OCI-LY7 (cell line): Measurements from ENCODE around the gene BBX. TPM values are rescaled to one million over a fixed set of nuclear protein-coding genes. Genes with fewer than 3 reads are reported as not detected.

Experiments used
- BruUV-seq: library from RNA; stranded (reverse); fragments of 400-500 nt; replicated peaks from 2 replicates; lab custom pipeline; 2021; lab: Mats Ljungman, UMichigan
- CTCF ChIA-PET: fragments of 300-600 bp; sonication (Branson Sonifier 250); formaldehyde crosslinking; loops from one replicate; lab custom pipeline; 2022; ENCODE audit warnings: antibody characterized with exemption; ENCODE audit not compliant: unreplicated experiment; lab: Charles Lee
- POLR2A ChIA-PET: fragments of 300-600 bp; sonication (Branson Sonifier 250); formaldehyde crosslinking; loops from one replicate; lab custom pipeline; 2022; ENCODE audit warnings: antibody characterized with exemption; lab: Charles Lee
- DNase-seq: peaks from one replicate; pipeline ENCODE4 v3.0.0-alpha.2; 2015; ENCODE audit warnings: low spot score
- H2AFZ ChIP-seq: fragments of 200-600 bp; sonication (generic), shearing (Covaris generic); 2 replicates; pipeline ENCODE4 v1.6.1; 2014; ENCODE audit warnings: mild to moderate bottlenecking, antibody characterized with exemption, low read length, moderate library complexity
- H3K27ac ChIP-seq: fragments of 200-600 bp; sonication (generic); 2 replicates; pipeline ENCODE4 v1.5.1; 2014; ENCODE audit warnings: mixed run types, low read depth, mild to moderate bottlenecking, moderate library complexity, low read length, inconsistent platforms; ENCODE audit not compliant: poor library complexity, severe bottlenecking
- H3K36me3 ChIP-seq: fragments of 200-600 bp; sonication (generic); 2 replicates; pipeline ENCODE4 v1.6.1; 2014; ENCODE audit warnings: mild to moderate bottlenecking, antibody characterized with exemption, low read length, moderate library complexity, mixed read lengths; ENCODE audit not compliant: insufficient read depth
- H3K4me1 ChIP-seq: fragments of 200-600 bp; sonication (generic); 2 replicates; pipeline ENCODE4 v1.5.1; 2014; ENCODE audit warnings: mild to moderate bottlenecking, low read length; ENCODE audit not compliant: insufficient read depth, poor library complexity, severe bottlenecking
- H3K4me2 ChIP-seq: fragments of 200-600 bp; sonication (generic); 2 replicates; pipeline ENCODE4 v1.6.1; 2014; ENCODE audit warnings: mild to moderate bottlenecking, low read length
- H3K4me3 ChIP-seq: fragments of 200-600 bp; sonication (generic); 2 replicates; pipeline ENCODE4 v1.5.1; 2014; ENCODE audit warnings: mild to moderate bottlenecking, low read depth, low read length; ENCODE audit not compliant: poor library complexity, severe bottlenecking
- H3K79me2 ChIP-seq: fragments of 200-600 bp; sonication (generic); 2 replicates; pipeline ENCODE4 v1.6.1; 2016; ENCODE audit warnings: low read depth, mild to moderate bottlenecking, low read length, moderate library complexity, mixed read lengths; ENCODE audit not compliant: insufficient read depth
- H3K9me2 ChIP-seq: fragments of 200-600 bp; sonication (generic); 2 replicates; pipeline ENCODE4 v1.6.1; 2016; ENCODE audit warnings: mild to moderate bottlenecking, low read length, mixed read lengths; ENCODE audit not compliant: insufficient read depth
- H3K9me3 ChIP-seq: fragments of 200-600 bp; sonication (generic); 2 replicates; pipeline ENCODE4 v1.6.1; 2014; ENCODE audit warnings: mild to moderate bottlenecking, mixed run types, low read length, mixed read lengths
- H4K20me1 ChIP-seq: fragments of 200-600 bp; sonication (generic); 2 replicates; pipeline ENCODE4 v1.6.1; 2014; ENCODE audit warnings: mild to moderate bottlenecking, antibody characterized with exemption, low read length, moderate library complexity, mixed read lengths; ENCODE audit not compliant: insufficient read depth
- EZH2phosphoT487 ChIP-seq: fragments of 200-600 bp; sonication (generic); IDR thresholded peaks from 2 replicates; pipeline ENCODE4 v1.6.1; 2018; ENCODE audit warnings: low read depth, borderline replicate concordance, mild to moderate bottlenecking, mixed run types, antibody characterized with exemption, low read length, moderate library complexity, mixed read lengths
- intact Hi-C: fragments of 100-400 bp; cut with micrococcal nuclease; formaldehyde crosslinking; loops from one replicate; pipeline ENCODE4 v1.10.0; 2022; ENCODE audit not compliant: unreplicated experiment
- total RNA-seq, 2 experiments: library from RNA; depleted of rRNA in 1 of 2; stranded (reverse); fragments of >200 nt in 1 of 2; shearing (Covaris generic) in 1 of 2; gene quantifications; 2 replicates each; pipeline ENCODE4 v1.2.3, GENCODE V29; 2014 to 2022
- TF ChIP-seq, protein P1 (sequence below): fragments of 200-600 bp; sonication (generic); conservative IDR thresholded peaks from 2 replicates; pipeline ENCODE4 v1.5.1; 2014; ENCODE audit warnings: mild to moderate bottlenecking, antibody characterized with exemption, low read length, moderate library complexity, mixed read lengths

The BBX gene
- total RNA-seq, 2 experiments from 2014 or later = 27.0 to 49.8 TPM

DNA sequence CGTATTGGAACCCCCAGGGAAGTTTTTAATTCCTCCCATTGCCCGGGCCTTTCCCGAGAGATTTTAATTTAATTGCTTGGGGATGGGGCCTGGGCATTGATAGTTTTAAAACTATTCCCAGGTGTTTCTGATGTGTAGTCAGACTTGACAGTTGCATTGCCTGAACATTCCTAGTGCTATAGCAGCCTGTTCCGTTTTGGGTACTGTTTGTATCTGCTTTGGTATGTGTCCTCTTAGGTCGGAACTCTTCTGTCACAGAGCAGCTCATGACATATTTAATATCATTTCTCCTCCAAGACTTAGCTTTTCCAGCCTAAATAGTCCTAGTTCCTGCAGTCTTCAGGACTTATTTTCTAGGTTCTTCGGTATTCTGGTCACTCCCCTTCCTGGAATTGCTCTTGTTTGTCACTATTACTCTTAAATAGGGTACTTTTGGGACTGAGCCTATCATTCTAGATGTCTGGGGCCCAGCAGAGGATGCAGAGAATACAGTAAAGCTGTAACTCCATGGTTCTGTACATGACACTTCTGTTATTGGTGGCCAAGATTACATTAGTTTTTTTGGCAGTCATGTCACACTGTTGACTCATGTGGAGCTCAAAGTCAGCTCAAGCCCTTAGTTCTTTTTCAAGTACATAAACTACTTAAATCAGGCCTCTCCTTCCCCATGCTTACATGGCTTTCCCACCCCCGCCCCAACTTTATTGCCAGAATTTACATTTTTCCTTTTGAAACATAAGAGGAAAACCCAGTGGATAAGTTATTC lies 81.5 kb downstream of the BBX start:
- Histone ChIP-seq H3K9me2 (no peaks in the 10 kb centered on the region), H3K4me1 (peaks cover 17% of the 10 kb centered on the region), H3K4me2 (no peak overlapping the region), H3K9me3 (peaks cover 9% of the 10 kb centered on the region), H3K27ac (no peak overlapping the region), H3K4me3 (no peak overlapping the region), H2AFZ (no peak overlapping the region), H3K36me3 (no peaks in the 10 kb centered on the region), H3K79me2 (peaks cover 15% of the 10 kb centered on the region; the same call in 1 of the 2 replicates), H4K20me1 (no peaks in the 10 kb centered on the region)
- POLR2A ChIA-PET = interaction anchor here (0.5 kb wide), 1 partner anchor 27 kb away, joined by 3 read pairs; no protein-coding TSS in a partner anchor
- CTCF ChIA-PET = no interaction called here
- TF ChIP-seq EZH2phosphoT487 = no peak
- TF ChIP-seq, protein P1, sequence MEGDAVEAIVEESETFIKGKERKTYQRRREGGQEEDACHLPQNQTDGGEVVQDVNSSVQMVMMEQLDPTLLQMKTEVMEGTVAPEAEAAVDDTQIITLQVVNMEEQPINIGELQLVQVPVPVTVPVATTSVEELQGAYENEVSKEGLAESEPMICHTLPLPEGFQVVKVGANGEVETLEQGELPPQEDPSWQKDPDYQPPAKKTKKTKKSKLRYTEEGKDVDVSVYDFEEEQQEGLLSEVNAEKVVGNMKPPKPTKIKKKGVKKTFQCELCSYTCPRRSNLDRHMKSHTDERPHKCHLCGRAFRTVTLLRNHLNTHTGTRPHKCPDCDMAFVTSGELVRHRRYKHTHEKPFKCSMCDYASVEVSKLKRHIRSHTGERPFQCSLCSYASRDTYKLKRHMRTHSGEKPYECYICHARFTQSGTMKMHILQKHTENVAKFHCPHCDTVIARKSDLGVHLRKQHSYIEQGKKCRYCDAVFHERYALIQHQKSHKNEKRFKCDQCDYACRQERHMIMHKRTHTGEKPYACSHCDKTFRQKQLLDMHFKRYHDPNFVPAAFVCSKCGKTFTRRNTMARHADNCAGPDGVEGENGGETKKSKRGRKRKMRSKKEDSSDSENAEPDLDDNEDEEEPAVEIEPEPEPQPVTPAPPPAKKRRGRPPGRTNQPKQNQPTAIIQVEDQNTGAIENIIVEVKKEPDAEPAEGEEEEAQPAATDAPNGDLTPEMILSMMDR = no peak
- intact Hi-C loops = no loop called here
- BruUV-seq = no TSS peak
- no peak for DNase-seq

DNA sequence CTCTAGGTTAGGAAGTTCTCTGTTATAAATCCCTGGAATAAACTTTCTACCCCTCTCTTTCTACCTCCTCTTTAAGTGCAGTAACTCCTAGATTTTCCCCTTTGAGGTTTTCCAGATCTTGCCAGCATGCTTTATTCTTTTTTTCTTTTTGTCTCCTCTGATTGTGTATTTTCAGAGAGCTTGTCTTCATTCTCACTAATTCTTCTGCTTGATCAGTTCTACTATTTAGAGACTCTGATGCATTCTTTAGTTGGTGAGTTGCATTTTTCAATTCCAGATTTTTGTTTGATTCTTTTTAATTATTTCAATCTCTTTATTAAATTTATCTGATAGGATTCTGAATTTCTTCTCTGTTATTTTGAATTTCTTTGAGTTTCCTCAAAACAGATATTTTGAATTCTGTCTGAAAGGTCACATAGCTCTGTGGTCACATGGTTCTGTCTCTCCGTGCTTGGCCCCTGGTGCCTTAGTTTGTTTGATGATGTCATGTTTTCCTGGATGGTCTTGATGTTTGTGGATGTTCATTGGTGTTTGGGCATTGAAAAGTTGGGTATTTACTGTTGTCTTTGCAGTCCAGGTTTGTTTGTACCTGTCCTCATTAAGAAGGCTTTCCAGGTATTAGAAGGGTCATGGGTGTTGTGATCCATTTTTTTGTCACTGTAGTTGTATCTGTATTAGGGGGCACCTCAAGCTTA lies 89.2 kb downstream of the BBX start:
- Histone ChIP-seq H3K4me2 (no peak overlapping the region), H2AFZ (no peak overlapping the region), H4K20me1 (0 out of 2 replicates have a peak, but pooled peaks cover 4% of the 10 kb centered on the region), H3K9me2 (no peaks in the 10 kb centered on the region), H3K27ac (no peak overlapping the region), H3K36me3 (no peaks in the 10 kb centered on the region), H3K9me3 (peaks cover 16% of the 10 kb centered on the region), H3K4me1 (no peaks in the 10 kb centered on the region), H3K79me2 (no peaks in the 10 kb centered on the region), H3K4me3 (no peak overlapping the region)
- BruUV-seq = no TSS peak
- TF ChIP-seq, protein P1 = no peak
- no peak for TF ChIP-seq EZH2phosphoT487
- intact Hi-C loops = no loop called here
- ChIA-PET CTCF (no interaction called here), POLR2A (interaction anchor here (0.6 to 2.0 kb wide), 4 partner anchors 13 to 88 kb away, joined by 3 to 11 read pairs (median 4); no protein-coding TSS in a partner anchor)
- no peak for DNase-seq
